Keratinocyte (primary cell): ENCODE measurements around the gene GAP43. TPM values are rescaled to one million over a fixed set of nuclear protein-coding genes. Genes with fewer than 3 reads are reported as not detected.

ENCODE experiments used
- DNase-seq: peaks from one replicate; pipeline ENCODE4 v3.0.0-alpha.2; 2011; ENCODE audit warnings: low read depth, missing footprints, low spot score
- FAIRE-seq: peaks from 2 replicates; lab custom pipeline; 2011; peaks lifted over from hg19 to GRCh38; lab: Jason Lieb, UNC
- H2AFZ ChIP-seq: 2 replicates; pipeline ENCODE4 v1.6.0; 2012; ENCODE audit warnings: low read length, control low read depth, inconsistent platforms; ENCODE audit not compliant: control insufficient read depth
- H3K27ac ChIP-seq: 2 replicates; pipeline ENCODE4 v1.5.1; 2011; ENCODE audit warnings: low read length; ENCODE audit not compliant: control insufficient read depth, insufficient read depth
- H3K27me3 ChIP-seq: 3 replicates; pipeline ENCODE4 v1.6.0; 2011; ENCODE audit warnings: low read length; ENCODE audit not compliant: control insufficient read depth, insufficient read depth; ENCODE audit errors: extremely low read depth
- H3K36me3 ChIP-seq, 2 experiments: 2 replicates in 1 of 2; 3 replicates in 1 of 2; pipeline ENCODE4 v1.5.1; 2011; ENCODE audit warnings: low read length in 2 of 2, mild to moderate bottlenecking in 1 of 2; ENCODE audit not compliant: control insufficient read depth in 2 of 2, insufficient read depth in 2 of 2; ENCODE audit errors: extremely low read depth in 1 of 2
- H3K4me1 ChIP-seq: 3 replicates; pipeline ENCODE4 v1.5.1; 2011; ENCODE audit warnings: low read length; ENCODE audit not compliant: control insufficient read depth, insufficient read depth; ENCODE audit errors: extremely low read depth
- H3K4me2 ChIP-seq: 3 replicates; pipeline ENCODE4 v1.6.0; 2011; ENCODE audit warnings: low read depth, low read length; ENCODE audit not compliant: control insufficient read depth, insufficient read depth; ENCODE audit errors: extremely low read depth
- H3K4me3 ChIP-seq, 3 experiments: fragments of 200-600 bp in 1 of 3; sonication (generic) in 1 of 3; 2 replicates in 2 of 3; 3 replicates in 1 of 3; pipeline ENCODE4 v1.5.1; 2011 to 2016; ENCODE audit warnings: low read length in 3 of 3, mild to moderate bottlenecking in 3 of 3, control low read depth in 2 of 3, inconsistent platforms in 1 of 3, low read depth in 1 of 3, mixed read lengths in 1 of 3, mixed run types in 1 of 3, moderate library complexity in 1 of 3; ENCODE audit not compliant: control insufficient read depth in 2 of 3, insufficient read depth in 2 of 3; ENCODE audit errors: extremely low read depth in 1 of 3
- H3K79me2 ChIP-seq: 2 replicates; pipeline ENCODE4 v1.6.0; 2012; ENCODE audit warnings: low read length; ENCODE audit not compliant: control insufficient read depth, insufficient read depth
- H3K9ac ChIP-seq: 3 replicates; pipeline ENCODE4 v1.6.0; 2011; ENCODE audit warnings: low read length; ENCODE audit not compliant: control insufficient read depth, insufficient read depth; ENCODE audit errors: extremely low read depth
- H3K9me1 ChIP-seq: 3 replicates; pipeline ENCODE4 v1.6.0; 2011; ENCODE audit warnings: low read length; ENCODE audit not compliant: control insufficient read depth, insufficient read depth; ENCODE audit errors: extremely low read depth
- H3K9me3 ChIP-seq: 2 replicates; pipeline ENCODE4 v1.5.1; 2012; ENCODE audit warnings: low read depth, low read length; ENCODE audit not compliant: control insufficient read depth
- H4K20me1 ChIP-seq: 3 replicates; pipeline ENCODE4 v1.6.0; 2011; ENCODE audit warnings: low read length; ENCODE audit not compliant: control insufficient read depth, insufficient read depth; ENCODE audit errors: extremely low read depth
- CTCF ChIP-seq, 3 experiments: IDR thresholded peaks in 1 of 3; conservative IDR thresholded peaks in 1 of 3; optimal IDR thresholded peaks in 1 of 3; 2 replicates in 2 of 3; 3 replicates in 1 of 3; pipeline versions ENCODE3 to v1.5.1; 2011; ENCODE audit warnings: low read length in 3 of 3, mild to moderate bottlenecking in 3 of 3, moderate library complexity in 2 of 3, control low read depth in 1 of 3, inconsistent platforms in 1 of 3; ENCODE audit not compliant: insufficient read depth in 2 of 3; ENCODE audit errors: extremely low read depth in 1 of 3
- EZH2 ChIP-seq: IDR thresholded peaks from one replicate; pipeline ENCODE4 v1.6.1; 2012; ENCODE audit warnings: inconsistent platforms, mild to moderate bottlenecking, low read length, moderate library complexity
- dilution Hi-C: fragments of 300-500 bp; cut with MboI; formaldehyde crosslinking; loops from one replicate; pipeline ENCODE4 v1.7.0; 2020; ENCODE audit warnings: low sequenced_read_pairs; ENCODE audit not compliant: extremely low pct_ligation_motif_present
- polyA plus RNA-seq, 5 experiments: library from polyadenylated mRNA; depleted of rRNA in 3 of 5; stranded (reverse) in 3 of 5; stranded (forward) in 1 of 5; unstranded in 1 of 5; fragments of >200 nt; gene quantifications; 1 replicate in 1 of 5; 2 replicates in 3 of 5; 3 replicates in 1 of 5; pipeline versions ENCODE4 v1.2.1 to v1.2.3, GENCODE V29; 2011 to 2012; ENCODE audit warnings: missing spikeins in 2 of 5, low read depth in 1 of 5, low replicate concordance in 1 of 5

GAP43 gene
- polyA plus RNA-seq, 1 donor (not counting 4 experiments of a cell fraction or from before 2014, with no cell fraction given), result not detected

DNA sequence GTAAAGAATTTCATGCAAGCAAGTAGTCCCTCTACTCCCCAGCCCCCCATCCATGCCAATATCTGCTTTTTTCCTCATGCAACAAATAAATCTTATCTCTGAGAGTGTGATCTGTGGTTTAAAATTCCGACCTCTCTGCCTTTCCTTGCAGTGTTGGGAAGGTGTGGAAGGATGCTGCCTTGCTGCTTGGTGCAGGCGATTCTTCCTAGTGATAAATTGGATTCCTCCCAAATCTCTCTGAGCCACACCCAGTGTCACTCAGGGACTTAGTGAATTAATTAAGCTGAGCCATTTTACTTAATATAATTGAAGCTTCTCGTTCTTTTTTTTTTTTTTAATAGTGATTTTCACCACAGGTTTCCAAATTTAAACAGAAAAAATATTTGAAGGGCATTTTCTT lies 3.4 kb downstream of the GAP43 start:
- no peaks in the 10 kb centered on the region for H4K20me1 ChIP-seq
- no peak overlapping the region for H3K27ac ChIP-seq
- DNase-seq, result no peak
- H3K27me3 ChIP-seq, result peaks cover 38% of the 10 kb centered on the region
- no peak overlapping the region for H3K9ac ChIP-seq
- no peak for FAIRE-seq
- dilution Hi-C loops, result no loop called here
- H3K4me3 ChIP-seq, result no peak overlapping the region
- no peaks in the 10 kb centered on the region for H3K36me3 ChIP-seq
- H3K79me2 ChIP-seq, result no peaks in the 10 kb centered on the region
- H3K9me3 ChIP-seq, result no peaks in the 10 kb centered on the region
- TF ChIP-seq EZH2, result no peak
- no peak for TF ChIP-seq CTCF (optimal IDR thresholded peaks at IDR 0.05 in 1 of 3, IDR thresholded peaks at IDR 0.05 in 1 of 3, conservative IDR thresholded peaks at IDR 0.05 in 1 of 3; ENCODE audit: extremely low read depth in 1 of 3, insufficient read depth in 2 of 3, low read length in 3 of 3)
- H3K4me1 ChIP-seq, result peaks cover 3% of the 10 kb centered on the region
- no peak overlapping the region for H2AFZ ChIP-seq
- H3K4me2 ChIP-seq, result no peak overlapping the region
- H3K9me1 ChIP-seq, result no peaks in the 10 kb centered on the region

GRCh38 chr3:115627180-115628074 lies 4.1 kb downstream of the GAP43 start:
- Histone ChIP-seq H3K36me3 (no peaks in the 10 kb centered on the region), H3K9ac (no peak overlapping the region), H3K4me2 (no peak overlapping the region), H3K27ac (no peak overlapping the region), H3K79me2 (no peaks in the 10 kb centered on the region), H3K4me3 (no peak overlapping the region), H3K9me1 (no peaks in the 10 kb centered on the region), H3K4me1 (peaks cover 3% of the 10 kb centered on the region), H3K27me3 (peaks cover 38% of the 10 kb centered on the region), H3K9me3 (no peaks in the 10 kb centered on the region), H2AFZ (no peak overlapping the region), H4K20me1 (no peaks in the 10 kb centered on the region)
- FAIRE-seq (no peak), DNase-seq (no peak)
- TF ChIP-seq EZH2 (no peak), CTCF (optimal IDR thresholded peaks at IDR 0.05 in 1 of 3, IDR thresholded peaks at IDR 0.05 in 1 of 3, conservative IDR thresholded peaks at IDR 0.05 in 1 of 3; ENCODE audit: extremely low read depth in 1 of 3, insufficient read depth in 2 of 3, low read length in 3 of 3) (no peak)
- dilution Hi-C loops, result no loop called here
